HFFc6 (cell line): ENCODE results near the gene GAB2. TPM values are rescaled to one million over a fixed set of nuclear protein-coding genes. Genes with fewer than 3 reads are reported as not detected.

ENCODE experiments used
- DNase-seq: peaks from one replicate; pipeline ENCODE4 v3.0.0-alpha.2; 2018
- H3K27ac Mint-ChIP-seq: 2 replicates; pipeline ENCODE4 v1.8.0; 2020; ENCODE audit warnings: mild to moderate bottlenecking, mixed read lengths
- H3K27me3 Mint-ChIP-seq: 2 replicates; pipeline ENCODE4 v1.8.0; 2021; ENCODE audit warnings: mild to moderate bottlenecking, moderate library complexity, mixed read lengths; ENCODE audit not compliant: insufficient read depth
- H3K36me3 Mint-ChIP-seq: 2 replicates; pipeline ENCODE4 v1.8.0; 2021; ENCODE audit warnings: low read depth, mixed read lengths
- H3K4me1 Mint-ChIP-seq: 2 replicates; pipeline ENCODE4 v1.8.0; 2020; ENCODE audit warnings: low read depth, mixed read lengths
- H3K4me3 Mint-ChIP-seq: 2 replicates; pipeline ENCODE4 v1.8.0; 2020; ENCODE audit warnings: mild to moderate bottlenecking, moderate library complexity, mixed read lengths
- H3K9me3 Mint-ChIP-seq: 2 replicates; pipeline ENCODE4 v1.8.0; 2020; ENCODE audit warnings: mild to moderate bottlenecking, mixed read lengths
- total RNA-seq, 6 experiments: library from RNA; stranded (reverse); fragmentation: NEBNext Ultra II Directional; extraction: Animal tissue kit (Norgen Biotek cat#: 25700); gene quantifications; 2 replicates in 1 of 6; 3 replicates in 5 of 6; pipeline ENCODE4 v1.2.3, GENCODE V29; 2021
- TF ChIP-seq, protein P1 (sequence below): fragments of 200-600 bp; sonication (generic); IDR thresholded peaks from 2 replicates; pipeline ENCODE4 v1.5.0; 2021; ENCODE audit warnings: antibody characterized with exemption, mild to moderate bottlenecking

GAB2 gene
- total RNA-seq, 6 experiments from 2014 or later, result 8.4 to 12.1 (median 9.9) TPM

DNA sequence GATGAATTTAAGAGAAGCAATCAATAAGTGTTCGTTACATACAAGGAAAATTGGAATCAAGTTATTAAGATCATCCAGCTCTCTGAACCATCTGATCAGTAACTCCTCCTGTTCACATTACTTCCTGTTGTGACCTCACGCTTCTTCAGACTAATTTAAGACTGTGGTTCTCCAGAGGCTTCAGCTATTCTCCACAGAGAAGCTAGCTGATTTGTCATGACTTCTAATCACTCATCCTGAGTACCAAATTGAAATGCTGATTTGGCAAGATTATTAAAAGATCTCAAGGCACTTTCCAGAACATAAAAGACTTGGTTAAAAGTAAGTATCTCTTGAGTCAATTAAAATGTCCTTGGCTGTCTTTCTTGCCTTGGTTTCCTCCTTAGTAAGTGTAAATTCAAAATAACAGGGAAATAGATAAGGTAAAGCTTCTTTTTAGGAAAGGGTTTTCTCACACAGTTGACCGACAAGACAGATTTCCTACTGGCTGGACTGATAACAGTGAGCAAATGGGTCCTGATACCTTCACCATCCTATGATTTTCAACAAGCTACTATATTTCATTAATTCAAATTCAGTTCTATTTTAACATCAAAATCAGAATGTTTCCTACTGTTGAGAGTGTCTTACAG lies 38.5 kb downstream of the GAB2 start:
- Mint-ChIP-seq H3K27me3 (peaks cover 1% of the 10 kb centered on the region), H3K27ac (no peak overlapping the region), H3K9me3 (peaks cover 14% of the 10 kb centered on the region), H3K4me3 (peak overlapping the region; percentile 35), H3K4me1 (peaks cover 59% of the 10 kb centered on the region), H3K36me3 (peaks cover 28% of the 10 kb centered on the region)
- DNase-seq, result peak; percentile 28
- TF ChIP-seq, protein P1, sequence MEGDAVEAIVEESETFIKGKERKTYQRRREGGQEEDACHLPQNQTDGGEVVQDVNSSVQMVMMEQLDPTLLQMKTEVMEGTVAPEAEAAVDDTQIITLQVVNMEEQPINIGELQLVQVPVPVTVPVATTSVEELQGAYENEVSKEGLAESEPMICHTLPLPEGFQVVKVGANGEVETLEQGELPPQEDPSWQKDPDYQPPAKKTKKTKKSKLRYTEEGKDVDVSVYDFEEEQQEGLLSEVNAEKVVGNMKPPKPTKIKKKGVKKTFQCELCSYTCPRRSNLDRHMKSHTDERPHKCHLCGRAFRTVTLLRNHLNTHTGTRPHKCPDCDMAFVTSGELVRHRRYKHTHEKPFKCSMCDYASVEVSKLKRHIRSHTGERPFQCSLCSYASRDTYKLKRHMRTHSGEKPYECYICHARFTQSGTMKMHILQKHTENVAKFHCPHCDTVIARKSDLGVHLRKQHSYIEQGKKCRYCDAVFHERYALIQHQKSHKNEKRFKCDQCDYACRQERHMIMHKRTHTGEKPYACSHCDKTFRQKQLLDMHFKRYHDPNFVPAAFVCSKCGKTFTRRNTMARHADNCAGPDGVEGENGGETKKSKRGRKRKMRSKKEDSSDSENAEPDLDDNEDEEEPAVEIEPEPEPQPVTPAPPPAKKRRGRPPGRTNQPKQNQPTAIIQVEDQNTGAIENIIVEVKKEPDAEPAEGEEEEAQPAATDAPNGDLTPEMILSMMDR, result no peak

DNA sequence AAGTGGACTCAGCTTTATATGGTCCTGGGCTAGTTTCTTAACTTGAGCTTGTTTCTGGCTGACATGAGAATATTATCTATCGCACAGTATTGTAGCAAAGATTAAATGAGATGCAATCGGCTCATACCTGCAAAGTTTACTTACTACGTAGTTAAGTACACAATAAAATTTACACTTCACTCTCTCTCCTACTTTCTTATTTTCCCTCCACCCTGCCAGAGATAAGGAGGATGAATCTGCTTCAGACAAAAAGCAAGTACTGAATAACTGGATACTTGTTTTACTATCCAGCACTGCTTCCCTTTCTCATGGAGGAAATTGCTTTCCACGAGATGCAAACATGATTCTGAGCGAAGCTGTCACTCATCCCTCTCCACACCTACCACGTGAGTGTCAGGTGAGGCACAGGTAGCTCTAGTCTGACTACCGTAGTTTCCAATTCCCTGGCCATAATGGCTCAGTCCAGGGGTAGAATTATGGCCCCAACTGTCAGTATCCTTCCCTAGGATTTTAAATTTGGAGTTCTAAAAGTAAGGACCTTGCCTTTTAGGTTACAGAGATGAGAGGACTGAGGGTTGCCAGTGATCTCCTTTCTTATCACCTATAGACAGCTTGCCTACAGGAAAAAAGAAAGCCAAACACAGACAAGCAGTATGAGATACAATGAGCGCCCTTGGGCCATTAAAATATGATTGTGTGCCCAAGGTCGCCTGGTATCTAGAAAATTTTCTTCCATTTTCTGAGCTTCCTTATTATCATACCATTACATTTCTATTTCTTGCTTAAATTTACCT lies 39.8 kb downstream of the GAB2 start:
- Mint-ChIP-seq H3K27ac (no peak overlapping the region), H3K27me3 (peaks cover 1% of the 10 kb centered on the region), H3K36me3 (peaks cover 21% of the 10 kb centered on the region), H3K4me3 (no peak overlapping the region), H3K9me3 (peaks cover 8% of the 10 kb centered on the region), H3K4me1 (peaks cover 65% of the 10 kb centered on the region)
- TF ChIP-seq, protein P1, result no peak
- DNase-seq, result no peak

DNA sequence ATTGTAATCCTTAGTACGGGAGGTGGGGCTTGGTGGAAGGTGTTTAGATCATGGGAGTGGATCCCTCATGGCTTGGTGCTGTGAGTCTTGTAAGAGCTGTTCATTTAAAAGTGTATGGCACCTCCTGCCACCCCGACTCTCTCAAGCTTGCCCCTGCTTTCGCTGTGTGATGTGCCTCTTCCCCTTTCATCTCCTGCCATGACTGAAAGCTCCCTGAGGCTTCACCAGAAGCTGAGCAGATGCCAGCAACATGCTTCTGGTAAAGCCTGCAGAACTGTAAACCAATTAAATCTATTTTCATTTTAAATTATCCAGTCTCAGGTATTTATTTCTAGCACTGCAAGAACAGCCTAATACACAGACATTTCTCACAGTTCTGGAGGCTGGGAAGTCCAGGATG lies 40.8 kb downstream of the GAB2 start:
- H3K4me3 Mint-ChIP-seq, result no peak overlapping the region
- peaks cover 65% of the 10 kb centered on the region for H3K4me1 Mint-ChIP-seq
- DNase-seq, result no peak
- peaks cover 17% of the 10 kb centered on the region for H3K36me3 Mint-ChIP-seq
- H3K27me3 Mint-ChIP-seq, result peaks cover 1% of the 10 kb centered on the region; the same call in 1 of the 2 replicates
- TF ChIP-seq, protein P1, result no peak
- H3K27ac Mint-ChIP-seq, result no peak overlapping the region
- peaks cover 8% of the 10 kb centered on the region for H3K9me3 Mint-ChIP-seq

DNA sequence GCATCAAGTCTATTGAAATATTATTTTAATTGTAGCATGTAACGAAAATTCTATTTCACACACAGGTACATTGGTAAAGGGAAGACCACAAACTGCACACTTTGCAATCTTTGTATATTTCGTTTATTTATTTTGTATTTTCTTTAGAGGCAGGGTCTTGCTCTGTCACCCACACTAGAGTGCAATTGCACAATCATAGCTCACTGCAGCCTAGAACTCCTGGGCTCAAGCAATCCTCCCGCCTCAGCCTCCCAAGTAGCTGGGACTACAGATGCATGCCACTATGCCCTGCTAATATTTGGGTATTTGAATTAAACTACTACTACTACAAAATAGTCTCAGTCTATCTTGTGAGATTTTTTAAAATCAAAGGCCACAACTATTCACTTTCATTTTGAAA lies 42.7 kb downstream of the GAB2 start:
- Mint-ChIP-seq H3K9me3 (peaks cover 8% of the 10 kb centered on the region), H3K36me3 (peaks cover 17% of the 10 kb centered on the region), H3K4me1 (peaks cover 63% of the 10 kb centered on the region), H3K27me3 (peaks cover 1% of the 10 kb centered on the region; the same call in 1 of the 2 replicates), H3K27ac (no peak overlapping the region), H3K4me3 (no peak overlapping the region)
- TF ChIP-seq, protein P1, result no peak
- DNase-seq, result no peak

DNA sequence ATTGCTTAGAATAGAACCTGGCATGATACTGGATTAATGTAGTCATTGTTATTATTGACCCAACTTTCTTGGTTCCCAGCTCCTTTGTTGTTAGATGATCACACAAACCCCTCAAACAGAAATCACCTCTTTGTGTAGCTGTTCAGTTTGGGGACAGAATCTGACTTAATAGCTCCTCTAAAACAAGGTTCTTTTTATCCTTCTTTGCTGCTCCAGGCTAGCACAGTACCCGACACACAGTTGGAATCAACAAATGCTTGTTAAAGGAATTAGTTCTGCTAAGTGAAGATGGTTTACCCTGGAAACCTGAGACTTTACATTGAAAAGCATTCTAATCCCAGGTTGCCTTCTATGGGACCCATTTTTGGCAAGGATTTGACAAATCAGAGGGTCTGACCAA lies 43.9 kb downstream of the GAB2 start:
- Mint-ChIP-seq H3K4me1 (peaks cover 51% of the 10 kb centered on the region), H3K36me3 (peaks cover 17% of the 10 kb centered on the region), H3K9me3 (peaks cover 8% of the 10 kb centered on the region), H3K27me3 (peaks cover under 1% of the 10 kb centered on the region; the same call in 1 of the 2 replicates), H3K4me3 (no peak overlapping the region), H3K27ac (no peak overlapping the region)
- TF ChIP-seq, protein P1, result no peak
- no peak for DNase-seq
